ENCODE results near the gene DEPDC5.

- no peak for TF ChIP-seq EZH2 (IDR thresholded peaks at IDR 0.05)
- no peak for TF ChIP-seq POLR2AphosphoS5 (IDR thresholded peaks at IDR 0.05; ENCODE audit: borderline replicate concordance, low read depth, low read length)
Observed at GRCh38 chr22:31748490-31748889, 5.3 kb upstream of the DEPDC5 start.

Data from SK-N-MC (cell line).